HUES48 (cell line): ENCODE data around the gene TPRA1.

Experiments used
- H3K27ac ChIP-seq: one replicate; pipeline ENCODE4 v1.7.0; 2013; ENCODE audit warnings: low read depth, low read length, inconsistent platforms
- H3K27me3 ChIP-seq: 2 replicates; pipeline ENCODE4 v1.6.1; 2013; ENCODE audit warnings: mild to moderate bottlenecking, low read length; ENCODE audit not compliant: control insufficient read depth, insufficient read depth
- H3K36me3 ChIP-seq: 2 replicates; pipeline ENCODE4 v1.6.1; 2013; ENCODE audit warnings: low read length; ENCODE audit not compliant: control insufficient read depth, insufficient read depth
- H3K4me1 ChIP-seq: 2 replicates; pipeline ENCODE4 v1.6.1; 2013; ENCODE audit warnings: mild to moderate bottlenecking, low read length; ENCODE audit not compliant: control insufficient read depth, insufficient read depth
- H3K4me3 ChIP-seq: 2 replicates; pipeline ENCODE4 v1.5.1; 2013; ENCODE audit warnings: mild to moderate bottlenecking, low read depth, low read length
- H3K9ac ChIP-seq: 2 replicates; pipeline ENCODE4 v1.6.1; 2013; ENCODE audit warnings: mild to moderate bottlenecking, low read depth, low read length, moderate library complexity
- H3K9me3 ChIP-seq: 2 replicates; pipeline ENCODE4 v1.6.1; 2013; ENCODE audit warnings: low read length; ENCODE audit not compliant: control insufficient read depth, insufficient read depth

TPRA1 gene

DNA sequence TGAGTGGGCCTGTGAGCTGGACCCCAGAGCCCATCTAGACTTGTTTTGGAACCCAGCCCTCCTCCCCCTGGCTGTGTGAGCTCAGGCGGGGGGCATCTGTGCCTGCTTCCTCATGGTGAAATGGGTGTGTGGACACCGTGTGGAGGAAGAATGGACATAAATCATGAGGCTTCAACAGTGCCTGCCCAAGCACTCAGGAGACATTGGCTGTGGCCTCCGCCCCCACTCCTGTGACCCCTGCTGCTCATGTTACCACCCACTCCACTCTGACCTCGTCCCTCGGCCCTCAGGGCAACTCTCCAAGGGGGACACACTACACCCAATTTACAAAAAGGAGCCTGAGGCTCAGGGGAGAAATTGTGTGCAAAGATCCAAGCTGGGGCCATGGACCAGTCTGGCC, 16.6 kb downstream of the TPRA1 start:
- H3K9me3 ChIP-seq, result no peaks in the 10 kb centered on the region
- H3K27me3 ChIP-seq, result no peaks in the 10 kb centered on the region
- H3K27ac ChIP-seq, result no peak overlapping the region
- no peak overlapping the region for H3K4me3 ChIP-seq
- peaks cover 35% of the 10 kb centered on the region for H3K36me3 ChIP-seq
- H3K4me1 ChIP-seq, result no peaks in the 10 kb centered on the region
- no peak overlapping the region for H3K9ac ChIP-seq

DNA sequence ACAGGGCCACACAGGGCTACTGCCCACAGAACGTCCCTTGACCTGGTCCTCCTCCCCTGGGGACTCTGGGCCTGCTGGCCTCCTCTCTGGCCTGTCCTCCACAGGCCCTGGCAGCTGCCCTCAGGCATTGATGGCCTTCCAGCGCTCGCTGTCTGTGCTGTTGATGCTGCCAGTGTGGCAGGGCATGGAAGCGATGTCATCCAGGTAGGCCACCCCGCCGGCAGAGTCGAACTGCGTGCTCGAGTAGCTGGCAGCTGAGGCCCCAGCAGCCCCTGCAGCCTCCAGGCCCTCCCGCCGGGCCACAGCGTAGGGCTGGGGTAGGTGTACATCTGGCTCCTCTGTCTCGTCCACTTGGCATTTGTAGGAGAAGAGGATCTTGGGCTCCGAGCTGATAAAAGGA, 17.1 kb downstream of the TPRA1 start:
- Histone ChIP-seq H3K4me3 (no peak overlapping the region), H3K9me3 (no peaks in the 10 kb centered on the region), H3K27me3 (no peaks in the 10 kb centered on the region), H3K4me1 (no peaks in the 10 kb centered on the region), H3K9ac (no peak overlapping the region), H3K36me3 (peaks cover 35% of the 10 kb centered on the region), H3K27ac (no peak overlapping the region)

DNA sequence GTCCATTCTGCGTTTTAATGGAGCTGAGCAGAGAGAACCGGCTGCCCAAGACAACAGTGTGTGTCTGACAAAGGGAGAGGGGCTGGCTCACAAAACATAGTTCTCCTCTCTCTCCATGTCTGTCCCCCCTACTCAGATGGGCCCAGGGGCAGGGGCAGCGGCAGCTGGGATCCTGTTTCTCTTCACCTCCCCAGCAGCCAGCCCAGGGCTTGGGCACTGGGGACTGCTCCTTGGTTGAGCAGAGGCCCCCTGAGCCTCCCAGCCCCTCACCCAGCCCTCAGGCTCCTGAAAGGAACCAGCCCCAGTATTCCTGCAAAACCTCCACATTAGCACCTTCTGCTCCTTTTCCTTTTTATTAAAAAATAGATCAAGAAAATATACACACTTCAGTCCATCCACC, 17.8 kb downstream of the TPRA1 start:
- H3K27ac ChIP-seq, result no peak overlapping the region
- no peak overlapping the region for H3K4me3 ChIP-seq
- no peaks in the 10 kb centered on the region for H3K27me3 ChIP-seq
- H3K4me1 ChIP-seq, result no peaks in the 10 kb centered on the region
- peaks cover 28% of the 10 kb centered on the region for H3K36me3 ChIP-seq
- H3K9ac ChIP-seq, result no peak overlapping the region
- H3K9me3 ChIP-seq, result no peaks in the 10 kb centered on the region

DNA sequence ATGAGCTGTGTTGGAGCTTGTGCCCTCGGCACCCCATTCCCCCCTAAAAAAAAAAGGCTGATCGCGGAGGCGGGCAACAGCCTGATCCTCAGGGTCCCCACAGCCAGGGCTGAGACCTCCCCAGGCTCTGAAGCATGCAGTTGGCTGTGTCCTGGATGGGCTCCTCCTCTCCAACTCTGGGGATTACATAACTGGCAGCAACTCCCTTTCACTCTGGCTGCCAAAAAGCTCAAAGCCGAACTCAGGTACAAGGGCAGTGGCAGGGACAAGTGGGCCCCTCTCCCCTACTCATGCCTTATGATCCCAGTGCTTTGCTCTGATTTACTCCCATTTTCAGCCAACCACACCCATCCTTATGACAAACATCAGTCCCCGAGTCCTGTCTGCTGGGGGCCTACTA, 18.3 kb downstream of the TPRA1 start:
- H3K4me3 ChIP-seq, result no peak overlapping the region
- H3K4me1 ChIP-seq, result no peaks in the 10 kb centered on the region
- H3K27me3 ChIP-seq, result no peaks in the 10 kb centered on the region
- peaks cover 28% of the 10 kb centered on the region for H3K36me3 ChIP-seq
- H3K9ac ChIP-seq, result no peak overlapping the region
- H3K27ac ChIP-seq, result no peak overlapping the region
- no peaks in the 10 kb centered on the region for H3K9me3 ChIP-seq

DNA sequence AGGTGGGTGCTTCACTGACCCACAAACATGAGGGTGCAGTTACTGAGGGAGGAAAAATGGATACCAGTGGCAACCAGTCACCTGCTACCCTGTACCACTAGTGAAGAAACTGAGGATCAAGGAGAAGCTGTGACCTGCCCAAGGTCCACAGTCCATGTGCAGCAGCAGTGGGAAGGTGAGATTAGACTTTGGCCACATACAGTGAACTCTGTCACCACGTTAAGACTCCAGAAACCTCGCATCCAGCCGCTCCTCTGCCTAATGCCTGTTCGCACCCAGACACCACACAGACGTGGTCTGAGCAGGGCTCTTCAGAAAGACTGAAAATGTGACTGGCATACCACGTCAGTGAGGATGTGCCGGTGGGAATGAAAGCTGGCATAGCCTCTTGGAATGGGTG, 20.0 kb downstream of the TPRA1 start:
- Histone ChIP-seq H3K4me1 (no peaks in the 10 kb centered on the region), H3K4me3 (no peak overlapping the region), H3K9me3 (no peaks in the 10 kb centered on the region), H3K9ac (no peak overlapping the region), H3K36me3 (peaks cover 25% of the 10 kb centered on the region), H3K27ac (no peak overlapping the region), H3K27me3 (no peaks in the 10 kb centered on the region)

DNA sequence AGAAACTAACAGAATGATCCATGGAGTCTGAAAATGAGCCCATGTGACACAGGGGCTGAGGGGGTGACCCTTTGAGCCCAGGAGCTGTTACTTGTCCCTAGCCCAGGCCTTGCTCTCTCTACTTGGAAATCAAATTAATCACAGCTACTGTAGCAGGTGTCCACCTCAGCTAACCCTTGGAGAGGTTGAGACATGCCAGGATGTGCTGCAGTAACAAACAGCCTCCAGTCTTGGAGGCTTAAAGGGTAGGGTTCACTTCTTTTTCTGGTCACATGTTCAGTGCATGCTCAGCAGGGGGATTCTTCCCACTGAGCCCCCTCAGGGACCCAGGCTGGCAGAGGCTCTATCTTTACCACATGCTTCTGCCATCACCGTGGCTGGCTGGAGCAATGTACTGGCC, 21.4 kb downstream of the TPRA1 start:
- H3K36me3 ChIP-seq, result peaks cover 18% of the 10 kb centered on the region
- no peak overlapping the region for H3K9ac ChIP-seq
- no peak overlapping the region for H3K4me3 ChIP-seq
- H3K27me3 ChIP-seq, result no peaks in the 10 kb centered on the region
- H3K9me3 ChIP-seq, result no peaks in the 10 kb centered on the region
- no peak overlapping the region for H3K27ac ChIP-seq
- no peaks in the 10 kb centered on the region for H3K4me1 ChIP-seq

DNA sequence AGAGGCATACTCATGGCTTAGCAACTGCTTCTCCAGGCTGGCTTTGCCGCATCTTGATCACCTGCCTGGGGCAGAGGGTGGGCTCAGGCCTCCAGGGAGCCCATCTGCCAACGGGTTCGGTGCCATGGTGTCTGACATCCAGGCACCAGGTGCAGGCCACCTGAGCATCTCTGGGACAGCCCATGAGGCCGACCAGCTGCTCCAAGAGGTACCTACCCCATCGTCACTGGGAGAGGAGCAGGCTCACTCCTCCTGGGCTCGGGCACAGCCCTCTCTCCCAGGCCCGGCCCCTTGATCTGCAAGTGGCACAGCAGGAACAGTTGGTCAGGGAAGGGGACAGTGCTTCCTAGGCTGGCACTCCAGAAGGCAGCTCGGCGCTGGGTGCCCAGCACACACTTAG, 21.9 kb downstream of the TPRA1 start:
- Histone ChIP-seq H3K9me3 (no peaks in the 10 kb centered on the region), H3K27ac (no peak overlapping the region), H3K27me3 (no peaks in the 10 kb centered on the region), H3K36me3 (peaks cover 12% of the 10 kb centered on the region), H3K4me1 (no peaks in the 10 kb centered on the region), H3K9ac (no peak overlapping the region), H3K4me3 (no peak overlapping the region)

DNA sequence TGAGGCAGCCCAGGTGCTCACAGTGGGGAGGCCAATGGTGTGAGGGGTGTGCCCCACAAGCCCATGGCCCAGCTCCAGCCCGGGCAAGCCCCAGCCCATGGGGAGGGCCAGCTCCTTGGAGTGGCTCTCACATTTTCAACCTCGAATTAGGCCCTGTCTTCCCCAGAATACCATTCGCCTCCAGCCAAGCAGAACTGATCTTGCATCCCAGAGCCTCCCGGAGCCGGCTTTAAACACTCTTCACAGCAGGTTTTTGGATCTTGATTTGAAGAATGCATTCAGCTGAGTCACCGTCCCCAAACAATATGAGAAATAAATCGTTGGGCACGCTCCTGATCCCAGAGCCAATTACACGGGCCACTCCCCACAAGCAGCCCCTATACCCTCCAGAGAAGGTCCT, 23.7 kb downstream of the TPRA1 start:
- no peak overlapping the region for H3K9ac ChIP-seq
- no peaks in the 10 kb centered on the region for H3K9me3 ChIP-seq
- no peaks in the 10 kb centered on the region for H3K4me1 ChIP-seq
- H3K27ac ChIP-seq, result no peak overlapping the region
- H3K36me3 ChIP-seq, result peaks cover 3% of the 10 kb centered on the region; the same call in 1 of the 2 replicates
- no peaks in the 10 kb centered on the region for H3K27me3 ChIP-seq
- H3K4me3 ChIP-seq, result no peak overlapping the region

DNA sequence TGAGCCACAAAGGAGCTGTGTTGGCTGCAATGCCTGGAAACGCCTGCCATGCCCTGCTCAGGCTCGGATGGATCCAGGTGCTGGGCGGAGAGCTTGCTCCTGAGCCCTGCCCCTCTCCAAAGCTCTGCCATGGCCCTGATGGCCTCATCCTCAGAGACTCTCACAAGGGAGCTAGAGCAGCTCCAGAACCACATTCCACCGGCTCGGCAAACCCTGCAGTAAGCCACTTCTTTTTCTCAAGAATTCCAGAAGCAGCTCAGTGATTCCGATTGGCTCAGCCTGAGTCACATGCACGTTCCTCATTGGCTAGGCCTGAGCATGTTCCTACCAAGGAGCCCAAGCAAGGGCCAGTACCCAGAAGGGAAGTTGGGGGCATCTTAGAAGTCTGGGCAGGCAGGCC, 24.8 kb downstream of the TPRA1 start:
- H3K27ac ChIP-seq, result no peak overlapping the region
- no peak overlapping the region for H3K4me3 ChIP-seq
- no peaks in the 10 kb centered on the region for H3K27me3 ChIP-seq
- H3K4me1 ChIP-seq, result no peaks in the 10 kb centered on the region
- no peaks in the 10 kb centered on the region for H3K36me3 ChIP-seq
- H3K9ac ChIP-seq, result no peak overlapping the region
- no peaks in the 10 kb centered on the region for H3K9me3 ChIP-seq

DNA sequence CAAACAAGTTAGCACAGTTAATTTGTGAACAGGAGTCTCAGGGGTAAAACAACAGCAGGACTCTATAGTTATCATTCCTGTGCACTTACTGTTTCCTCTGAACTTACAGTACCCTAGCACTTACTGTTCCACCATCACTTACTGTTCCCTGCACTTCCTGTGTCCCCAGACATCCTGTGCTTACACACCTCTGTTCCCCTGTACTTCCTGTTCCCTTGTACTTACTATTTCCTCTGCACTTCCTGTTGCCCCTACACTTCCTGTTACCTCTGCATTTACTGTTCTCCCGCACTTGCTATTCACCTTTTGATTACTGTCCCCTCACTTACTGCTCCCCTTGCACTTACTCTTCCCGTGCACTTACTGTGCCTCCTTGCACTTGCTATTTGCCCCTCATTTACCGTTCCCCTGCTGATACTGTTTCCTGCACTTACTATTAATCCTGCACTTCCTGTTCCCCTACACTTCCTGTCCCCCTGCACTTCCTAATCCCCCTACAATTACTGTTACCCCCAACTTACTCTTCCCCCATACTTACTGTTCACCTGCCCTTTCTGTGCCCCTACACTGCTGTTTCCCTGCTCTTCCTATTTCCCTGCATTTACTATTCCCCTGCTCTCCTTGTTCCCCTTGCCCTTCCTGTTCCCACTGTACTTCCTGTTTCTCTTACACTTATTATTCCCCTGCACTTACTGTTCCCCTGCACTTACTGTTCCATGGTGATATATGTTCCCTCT, 30.3 kb downstream of the TPRA1 start:
- Histone ChIP-seq H3K4me3 (no peak overlapping the region), H3K4me1 (no peaks in the 10 kb centered on the region), H3K9me3 (no peaks in the 10 kb centered on the region), H3K9ac (no peak overlapping the region), H3K27me3 (no peaks in the 10 kb centered on the region), H3K36me3 (no peaks in the 10 kb centered on the region), H3K27ac (no peak overlapping the region)

DNA sequence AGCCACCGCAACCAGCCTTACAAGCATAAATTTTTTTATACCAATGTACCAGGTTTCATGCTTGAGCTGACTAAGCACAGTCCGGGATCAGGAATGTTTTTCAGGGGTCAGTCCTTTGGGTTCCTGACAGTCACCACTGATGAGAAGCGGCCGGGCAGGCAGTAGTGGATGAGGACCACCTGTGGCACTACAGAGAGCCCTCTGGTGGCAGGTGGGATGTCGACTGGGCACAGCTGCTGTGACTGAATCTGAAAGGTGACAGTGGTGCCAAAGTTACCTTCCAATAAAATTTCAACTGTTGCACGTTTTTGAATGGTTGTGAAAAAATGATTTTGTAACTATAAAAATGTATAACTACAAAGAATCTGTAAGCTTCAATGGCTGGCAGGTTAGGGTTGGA, 34.0 kb downstream of the TPRA1 start:
- Histone ChIP-seq H3K4me1 (no peaks in the 10 kb centered on the region), H3K9ac (no peak overlapping the region), H3K36me3 (no peaks in the 10 kb centered on the region), H3K27ac (no peak overlapping the region), H3K4me3 (no peak overlapping the region), H3K27me3 (no peaks in the 10 kb centered on the region), H3K9me3 (no peaks in the 10 kb centered on the region)
